HEK293 (cell line): ENCODE data around the gene MYH7B.

Experiments used
- KLF9 ChIP-seq: fragments of 450-650 bp; formaldehyde crosslinking; IDR thresholded peaks from 2 replicates; pipeline ENCODE4 v1.5.1; 2016; ENCODE audit warnings: missing biosample characterization, missing genetic modification characterization, low read depth
- REPIN1 ChIP-seq: fragments of 450-650 bp; formaldehyde crosslinking; IDR thresholded peaks from 2 replicates; pipeline ENCODE4 v1.5.1; 2017; ENCODE audit warnings: missing biosample characterization, missing genetic modification characterization, low read depth
- SETDB1 ChIP-seq: IDR thresholded peaks from one replicate; pipeline ENCODE4 v1.6.1; 2017; ENCODE audit warnings: mild to moderate bottlenecking, low read length, moderate library complexity, mixed read lengths; ENCODE audit not compliant: insufficient read length
- TCF7L2 ChIP-seq: IDR thresholded peaks from 2 replicates; pipeline ENCODE4 v1.6.1; 2011; ENCODE audit warnings: low read depth, mild to moderate bottlenecking, inconsistent platforms, low read length, moderate library complexity, borderline replicate concordance
- ZFP41 ChIP-seq: fragments of 450-650 bp; formaldehyde crosslinking; IDR thresholded peaks from 2 replicates; pipeline ENCODE4 v1.5.1; 2016; ENCODE audit warnings: missing biosample characterization, missing genetic modification characterization, borderline replicate concordance
- ZNF10 ChIP-seq: fragments of 450-650 bp; formaldehyde crosslinking; IDR thresholded peaks from 2 replicates; pipeline ENCODE4 v1.5.1; 2017; ENCODE audit warnings: missing biosample characterization, missing genetic modification characterization
- ZNF133 ChIP-seq: fragments of 450-650 bp; formaldehyde crosslinking; IDR thresholded peaks from 2 replicates; pipeline ENCODE4 v1.5.1; 2016; ENCODE audit warnings: missing biosample characterization, missing genetic modification characterization
- ZNF174 ChIP-seq: fragments of 450-650 bp; formaldehyde crosslinking; IDR thresholded peaks from 2 replicates; pipeline ENCODE4 v1.5.0; 2017; ENCODE audit warnings: missing biosample characterization, mild to moderate bottlenecking, missing genetic modification characterization
- TF ChIP-seq, protein P1 (sequence below): fragments of 450-650 bp; formaldehyde crosslinking; IDR thresholded peaks from 2 replicates; pipeline ENCODE4 v1.5.1; 2016; ENCODE audit warnings: missing biosample characterization, missing genetic modification characterization
- TF ChIP-seq, protein P2 (sequence below): fragments of 450-650 bp; formaldehyde crosslinking; IDR thresholded peaks from 2 replicates; pipeline ENCODE4 v1.5.1; 2017; ENCODE audit warnings: missing biosample characterization, missing genetic modification characterization

GRCh38 chr20:34915749-34916455, 39.8 kb upstream of the MYH7B start:
- no peak for TF ChIP-seq TCF7L2
- TF ChIP-seq ZFP41 (tag by site-specific recombination), result no peak
- TF ChIP-seq, protein P1, sequence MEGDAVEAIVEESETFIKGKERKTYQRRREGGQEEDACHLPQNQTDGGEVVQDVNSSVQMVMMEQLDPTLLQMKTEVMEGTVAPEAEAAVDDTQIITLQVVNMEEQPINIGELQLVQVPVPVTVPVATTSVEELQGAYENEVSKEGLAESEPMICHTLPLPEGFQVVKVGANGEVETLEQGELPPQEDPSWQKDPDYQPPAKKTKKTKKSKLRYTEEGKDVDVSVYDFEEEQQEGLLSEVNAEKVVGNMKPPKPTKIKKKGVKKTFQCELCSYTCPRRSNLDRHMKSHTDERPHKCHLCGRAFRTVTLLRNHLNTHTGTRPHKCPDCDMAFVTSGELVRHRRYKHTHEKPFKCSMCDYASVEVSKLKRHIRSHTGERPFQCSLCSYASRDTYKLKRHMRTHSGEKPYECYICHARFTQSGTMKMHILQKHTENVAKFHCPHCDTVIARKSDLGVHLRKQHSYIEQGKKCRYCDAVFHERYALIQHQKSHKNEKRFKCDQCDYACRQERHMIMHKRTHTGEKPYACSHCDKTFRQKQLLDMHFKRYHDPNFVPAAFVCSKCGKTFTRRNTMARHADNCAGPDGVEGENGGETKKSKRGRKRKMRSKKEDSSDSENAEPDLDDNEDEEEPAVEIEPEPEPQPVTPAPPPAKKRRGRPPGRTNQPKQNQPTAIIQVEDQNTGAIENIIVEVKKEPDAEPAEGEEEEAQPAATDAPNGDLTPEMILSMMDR (tag by site-specific recombination), result no peak
- TF ChIP-seq KLF9 (tag by site-specific recombination), result no peak
- no peak for TF ChIP-seq ZNF133 (tag by site-specific recombination)
- TF ChIP-seq REPIN1, result no peak
- TF ChIP-seq SETDB1, result no peak
- TF ChIP-seq ZNF174 (tag by site-specific recombination), result no peak
- no peak for TF ChIP-seq ZNF10 (tag by site-specific recombination)
- TF ChIP-seq, protein P2, sequence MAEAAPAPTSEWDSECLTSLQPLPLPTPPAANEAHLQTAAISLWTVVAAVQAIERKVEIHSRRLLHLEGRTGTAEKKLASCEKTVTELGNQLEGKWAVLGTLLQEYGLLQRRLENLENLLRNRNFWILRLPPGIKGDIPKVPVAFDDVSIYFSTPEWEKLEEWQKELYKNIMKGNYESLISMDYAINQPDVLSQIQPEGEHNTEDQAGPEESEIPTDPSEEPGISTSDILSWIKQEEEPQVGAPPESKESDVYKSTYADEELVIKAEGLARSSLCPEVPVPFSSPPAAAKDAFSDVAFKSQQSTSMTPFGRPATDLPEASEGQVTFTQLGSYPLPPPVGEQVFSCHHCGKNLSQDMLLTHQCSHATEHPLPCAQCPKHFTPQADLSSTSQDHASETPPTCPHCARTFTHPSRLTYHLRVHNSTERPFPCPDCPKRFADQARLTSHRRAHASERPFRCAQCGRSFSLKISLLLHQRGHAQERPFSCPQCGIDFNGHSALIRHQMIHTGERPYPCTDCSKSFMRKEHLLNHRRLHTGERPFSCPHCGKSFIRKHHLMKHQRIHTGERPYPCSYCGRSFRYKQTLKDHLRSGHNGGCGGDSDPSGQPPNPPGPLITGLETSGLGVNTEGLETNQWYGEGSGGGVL (tag by site-specific recombination), result no peak
